ENCODE data around the gene TRIM2.

GRCh38 chr4:153186046-153186728 lies 18.1 kb upstream of the TRIM2 start:
- TF ChIP-seq GABPA (IDR thresholded peaks at IDR 0.05; ENCODE audit: borderline replicate concordance, insufficient read depth, low read length): no peak
- TF ChIP-seq MAX (IDR thresholded peaks at IDR 0.05): no peak
- no peak for TF ChIP-seq CTCF (IDR thresholded peaks at IDR 0.05; ENCODE audit: control extremely low read depth in 1 of 3, insufficient read depth in 1 of 3, low read depth in 1 of 3, low read length in 3 of 3)
- no peak for TF ChIP-seq POLR2A (IDR thresholded peaks at IDR 0.05; ENCODE audit: control extremely low read depth in 1 of 2, low read depth in 2 of 2, low read length in 2 of 2)
- no peak for TF ChIP-seq MAFK (IDR thresholded peaks at IDR 0.05; ENCODE audit: low read depth, low read length)
- TF ChIP-seq JUN (IDR thresholded peaks at IDR 0.05; ENCODE audit: low read depth, low read length): no peak
- TF ChIP-seq USF2 (IDR thresholded peaks at IDR 0.05; ENCODE audit: low read length): no peak
- TF ChIP-seq CBX8 (IDR thresholded peaks at IDR 0.05; ENCODE audit: borderline replicate concordance, low read depth, low read length): no peak
- no peak for TF ChIP-seq YY1 (IDR thresholded peaks at IDR 0.05; ENCODE audit: low read depth, low read length)
- no peak for TF ChIP-seq JUND (IDR thresholded peaks at IDR 0.05; ENCODE audit: low read length)
- TF ChIP-seq EP300 (IDR thresholded peaks at IDR 0.05; ENCODE audit: borderline replicate concordance in 1 of 2, low read depth in 2 of 2, low read length in 2 of 2): no peak
- no peak for TF ChIP-seq TAF1 (IDR thresholded peaks at IDR 0.05; ENCODE audit: low read depth, low read length)
- TF ChIP-seq CEBPB (IDR thresholded peaks at IDR 0.05; ENCODE audit: low read depth, low read length): no peak
- no peak for TF ChIP-seq POLR2AphosphoS5 (IDR thresholded peaks at IDR 0.05; ENCODE audit: low read depth, low read length)
